GM19455 (cell line): ENCODE data around the gene HOXC10.

ENCODE experiments used
- ATAC-seq: cut with Tn5 transposase; IDR thresholded peaks from one replicate; pipeline ENCODE4 v1.9.1; 2021; ENCODE audit not compliant: unreplicated experiment

HOXC10 gene

DNA sequence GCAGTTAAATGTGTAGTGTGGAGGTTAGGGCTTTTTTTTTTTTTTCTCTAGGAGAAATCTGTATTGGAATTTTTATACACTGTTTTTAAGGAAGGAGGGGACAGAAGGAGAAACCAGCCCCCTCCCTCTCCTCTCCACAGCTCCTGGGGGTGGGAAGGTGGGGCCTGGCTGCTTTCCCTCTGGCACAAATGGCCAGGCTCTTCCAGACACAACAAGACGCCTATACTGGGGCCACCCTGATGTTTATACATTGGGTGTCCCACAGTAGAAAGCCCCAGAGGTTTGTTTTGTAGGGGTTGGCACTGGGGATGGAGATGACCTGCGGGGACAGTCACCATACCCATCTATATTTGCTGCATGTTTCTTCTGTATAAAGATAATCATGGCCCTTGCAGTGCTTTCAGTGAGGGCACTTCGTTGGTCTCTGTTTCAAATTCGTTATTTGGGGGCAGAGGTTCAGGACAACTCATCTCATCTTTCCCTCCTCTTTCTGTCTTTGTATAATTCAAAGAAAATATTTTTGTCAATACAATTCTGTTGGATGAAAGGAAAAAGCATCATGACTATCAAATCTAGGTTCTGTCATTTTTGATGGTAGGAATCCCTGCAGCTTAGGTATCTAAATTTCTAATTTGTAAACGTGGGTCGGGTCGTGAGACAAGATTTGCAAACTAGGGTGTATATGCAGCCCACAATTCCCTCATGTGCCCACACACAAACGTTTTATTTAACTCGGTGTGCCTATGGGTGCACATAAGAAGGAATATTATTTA, 7.9 kb upstream of the HOXC10 start:
- ATAC-seq = no peak

DNA sequence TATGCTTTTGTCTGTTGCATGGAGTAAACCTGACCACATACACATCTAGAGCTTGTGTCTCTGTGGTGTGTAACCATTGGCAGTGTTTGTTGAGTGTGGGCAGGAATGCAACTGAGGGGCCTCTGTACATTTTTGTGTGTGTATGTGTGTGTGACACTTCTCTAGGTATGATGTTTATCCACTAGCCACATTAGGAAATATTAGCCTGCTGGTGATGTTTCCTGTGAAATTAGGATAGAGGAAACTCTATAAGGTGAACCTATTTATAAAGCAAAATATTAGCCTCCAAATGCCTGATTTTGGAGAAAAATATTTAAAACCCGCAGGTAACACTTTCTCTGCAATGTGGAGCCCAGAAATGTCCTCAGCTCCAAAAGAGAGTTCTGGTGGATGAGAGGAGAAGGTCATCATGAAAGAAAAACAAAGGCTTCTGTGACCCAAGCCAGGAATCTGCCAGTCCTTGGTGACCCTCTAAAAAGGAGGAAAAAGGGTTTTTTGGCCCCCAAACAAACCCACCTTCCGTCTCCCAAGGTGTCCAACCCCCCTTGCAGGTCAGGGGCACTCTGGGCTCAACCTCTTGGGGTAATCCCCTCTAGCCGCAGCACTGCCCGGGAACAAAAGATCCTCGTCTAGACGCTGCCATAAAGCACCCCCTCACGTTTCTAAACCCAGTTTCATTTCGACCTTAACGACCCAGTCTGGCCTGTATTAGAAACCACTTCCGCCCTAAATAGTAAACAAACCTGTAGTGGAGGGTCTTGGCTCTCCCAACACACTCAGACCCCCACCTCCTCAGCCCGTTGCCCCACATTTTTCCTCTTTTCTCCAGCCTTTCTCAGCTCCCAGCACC, 7.1 kb upstream of the HOXC10 start:
- ATAC-seq = no peak

DNA sequence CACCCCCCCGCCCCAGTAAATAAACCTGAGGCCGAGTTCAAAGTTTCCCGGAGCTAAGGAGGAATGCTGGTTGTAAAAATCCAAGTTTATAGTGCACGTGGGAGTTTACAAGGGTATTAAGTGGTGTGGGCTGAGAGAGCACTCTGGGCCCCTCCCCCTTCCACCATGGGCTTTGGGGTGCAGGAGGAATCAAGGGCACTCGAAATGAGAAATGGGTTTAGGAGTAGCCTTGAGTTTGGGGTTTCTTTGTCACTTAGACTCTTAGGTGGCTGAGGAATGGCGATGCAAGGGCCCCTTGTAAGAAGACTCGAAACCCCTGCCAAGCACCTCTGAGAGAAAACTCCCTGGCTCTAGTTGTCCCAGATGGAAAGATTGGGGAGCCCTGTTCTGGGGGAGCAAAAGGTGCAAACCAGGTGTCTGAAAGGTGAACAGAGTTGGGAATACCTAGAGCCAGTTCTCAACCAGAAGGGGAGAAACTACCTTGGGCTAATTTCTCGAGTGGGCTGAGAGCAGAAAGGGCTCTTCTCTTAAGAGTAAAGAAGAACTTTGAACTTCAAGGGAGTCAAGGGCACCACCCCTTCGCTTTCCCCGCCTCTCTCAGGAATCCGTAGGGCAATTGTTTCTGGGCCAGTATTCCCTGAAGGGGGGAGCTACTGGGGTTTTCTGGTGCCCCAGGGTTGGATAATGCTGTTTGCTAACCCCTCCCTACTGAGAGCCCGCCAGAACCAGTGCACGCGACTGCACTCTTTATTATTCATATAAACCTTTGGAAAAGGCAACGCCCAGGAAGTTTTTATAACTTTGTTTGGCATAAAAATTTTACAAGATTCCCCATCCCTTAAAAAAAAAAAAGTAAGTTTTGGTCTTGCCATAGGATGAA, 6.2 kb upstream of the HOXC10 start:
- no peak for ATAC-seq

DNA sequence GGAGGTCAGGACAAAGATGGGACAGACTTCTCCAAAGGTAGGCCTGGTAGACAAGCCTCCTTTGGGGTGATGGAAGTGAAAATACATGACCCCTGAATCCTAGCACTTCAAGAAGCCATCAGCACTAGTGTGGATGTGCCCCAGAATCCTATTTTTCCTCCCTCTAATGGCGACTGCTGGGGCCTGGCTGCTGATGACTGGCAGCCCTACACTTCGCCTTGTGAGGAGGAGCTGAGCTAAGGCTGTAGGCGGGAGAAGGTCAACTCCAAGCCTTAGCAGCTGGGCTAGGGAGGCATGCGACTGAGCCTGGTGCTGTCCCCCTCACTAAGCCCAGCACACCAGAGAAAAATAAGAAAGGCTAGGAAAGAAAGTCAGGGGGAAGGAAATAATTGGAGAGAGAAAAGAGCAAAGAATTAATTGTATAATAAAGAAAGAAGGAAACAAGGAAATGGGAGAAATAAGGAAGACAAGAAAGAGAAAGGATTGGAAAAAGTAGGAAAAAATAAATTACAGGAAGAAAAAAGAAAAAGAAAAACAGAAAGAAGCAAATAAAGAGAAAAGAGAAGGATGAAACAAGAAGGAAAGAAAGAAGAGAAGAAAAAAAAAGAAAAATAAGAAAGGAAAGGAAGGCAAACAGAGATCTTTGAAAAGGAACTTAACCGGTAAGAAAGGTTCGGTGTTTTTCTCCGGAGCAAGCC, 4.7 kb upstream of the HOXC10 start:
- ATAC-seq = no peak

DNA sequence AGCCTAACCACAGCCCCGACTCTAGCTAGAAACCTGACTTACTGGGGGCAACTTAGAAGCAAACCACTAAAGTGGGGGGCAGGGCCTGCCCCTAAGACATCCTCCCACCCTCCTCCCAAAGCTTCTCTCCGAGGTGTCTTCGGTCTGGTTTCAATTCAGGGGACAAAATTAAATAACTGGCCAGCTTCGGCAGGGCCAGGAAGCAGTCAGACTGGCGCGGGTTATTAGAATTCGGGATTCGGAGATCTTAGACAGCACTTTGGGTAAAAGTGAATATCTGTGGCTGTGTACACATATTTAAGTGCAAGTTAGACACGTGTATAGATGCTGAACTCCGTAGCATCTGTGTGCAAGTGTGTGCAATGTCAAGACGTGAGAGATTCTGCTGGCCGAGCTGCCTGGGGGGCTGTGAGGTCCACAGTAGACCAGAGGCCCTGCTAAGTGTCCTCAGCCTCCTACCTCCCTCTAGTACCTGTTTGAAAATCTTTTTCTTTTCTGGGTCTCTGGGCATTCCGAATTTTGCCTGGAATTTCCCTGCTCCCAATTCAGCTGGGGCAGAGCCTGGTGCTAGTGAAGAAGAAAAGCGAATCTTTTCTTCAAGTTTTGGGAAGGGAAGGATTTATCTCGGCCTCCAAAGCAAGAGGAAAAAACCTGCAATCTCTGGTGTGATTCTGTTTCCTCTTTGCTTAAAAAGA, 4.0 kb upstream of the HOXC10 start:
- no peak for ATAC-seq

DNA sequence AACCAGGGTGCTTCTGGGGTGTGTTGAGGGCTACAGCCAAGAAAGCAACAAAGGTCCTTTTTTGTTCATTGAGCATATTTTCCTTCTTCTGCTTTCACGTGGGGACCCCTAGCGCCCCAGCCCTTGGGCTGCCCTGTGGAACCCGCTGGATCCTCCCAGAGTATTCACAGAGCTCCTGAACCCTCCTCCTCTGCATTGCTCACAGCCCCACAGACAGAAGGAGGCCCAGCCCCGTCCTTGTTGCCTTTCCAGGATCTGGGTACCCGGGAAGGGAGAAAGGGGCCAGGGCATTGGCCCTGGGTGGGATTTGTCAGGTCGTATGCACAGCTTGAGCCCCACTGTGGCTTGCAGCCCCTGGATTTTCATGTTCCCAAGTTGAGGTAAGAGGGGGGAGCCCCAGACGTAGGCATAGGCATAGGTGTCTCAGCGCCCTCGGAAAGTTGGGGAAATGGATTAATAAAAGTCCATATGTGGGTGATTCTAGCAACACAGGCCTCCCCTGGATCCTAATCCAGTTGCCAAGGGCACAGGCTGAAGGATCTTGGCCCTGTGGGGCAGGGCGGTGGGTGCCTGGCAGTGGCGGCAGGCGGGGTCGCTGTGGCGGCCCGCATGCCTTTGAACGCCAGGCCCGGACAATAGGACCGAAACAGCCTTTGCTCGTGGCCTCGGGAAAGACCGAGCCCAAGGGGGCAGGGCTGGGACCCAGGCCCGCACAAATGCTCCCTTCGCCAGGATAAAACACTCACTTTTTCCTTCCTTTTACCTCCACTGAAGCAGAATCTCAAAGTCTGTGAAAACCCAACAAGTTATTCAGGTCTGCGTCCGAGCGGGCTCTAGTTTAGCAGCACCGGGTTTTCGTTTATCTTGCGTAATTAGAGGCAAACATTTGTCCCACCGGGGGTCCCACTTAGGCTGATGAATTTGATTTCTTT, 3.0 kb upstream of the HOXC10 start:
- ATAC-seq = no peak

DNA sequence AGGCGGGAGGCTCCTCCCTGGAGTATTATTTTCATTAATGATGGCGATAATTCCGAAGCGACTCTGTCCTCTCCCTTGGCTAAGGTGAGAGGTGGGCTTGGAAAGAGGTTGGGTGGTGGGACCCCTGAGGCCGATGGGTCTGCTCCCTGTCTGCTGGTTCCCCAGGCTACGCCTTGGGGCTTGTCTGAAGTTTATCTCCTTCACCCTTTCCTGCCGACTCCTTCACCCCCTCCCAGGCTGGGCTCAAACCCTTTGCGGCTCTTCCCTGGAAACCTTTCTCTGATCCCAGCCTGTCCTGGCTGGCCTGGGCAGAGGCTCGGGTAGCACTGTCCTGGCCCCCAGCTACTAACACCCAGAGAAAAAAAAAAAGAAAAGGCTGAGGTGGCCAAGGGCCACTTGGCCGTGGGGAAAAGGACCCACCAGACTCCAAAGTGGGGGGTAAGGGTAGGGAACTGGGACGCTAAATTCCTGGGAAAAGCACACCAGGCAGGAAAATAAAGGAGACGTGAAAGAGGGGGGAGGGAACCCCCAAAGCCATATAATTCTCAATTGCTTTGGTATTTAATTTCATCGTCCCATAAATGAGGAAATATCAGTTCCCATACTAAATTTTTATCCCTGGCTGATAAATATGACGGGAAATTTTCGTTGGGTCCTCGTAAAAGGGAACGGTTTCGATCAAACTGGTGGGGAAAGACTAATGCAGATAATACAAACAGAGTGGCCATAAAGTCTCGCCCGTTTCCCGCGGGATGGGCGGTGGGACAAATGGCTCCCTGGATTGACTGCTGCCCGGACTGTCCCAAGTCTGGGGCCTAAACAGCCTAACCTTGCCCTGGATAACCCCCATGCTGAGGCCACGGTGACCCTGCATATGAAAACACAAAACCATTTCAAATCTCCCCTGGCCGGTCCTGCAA, 2.0 kb upstream of the HOXC10 start:
- ATAC-seq = no peak

DNA sequence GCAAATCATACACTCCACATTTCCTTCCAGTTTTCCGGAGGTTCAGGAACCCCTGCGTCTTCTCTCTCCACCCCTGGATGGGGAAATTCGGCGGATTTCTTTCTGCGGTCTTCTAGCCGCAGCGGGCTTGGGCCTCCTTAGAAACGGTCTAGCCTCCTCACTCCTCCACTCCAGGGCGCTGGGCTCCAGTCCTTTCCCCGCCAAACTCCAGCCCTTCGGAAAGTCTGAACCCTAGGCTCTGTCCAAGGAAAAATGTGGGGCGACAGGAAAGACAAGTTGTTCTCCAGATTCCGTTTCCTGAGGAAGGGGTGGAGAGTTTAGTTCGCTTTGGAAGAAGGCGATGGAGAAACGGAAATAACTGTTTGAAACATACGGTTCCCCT, 1.4 kb upstream of the HOXC10 start:
- ATAC-seq = no peak

DNA sequence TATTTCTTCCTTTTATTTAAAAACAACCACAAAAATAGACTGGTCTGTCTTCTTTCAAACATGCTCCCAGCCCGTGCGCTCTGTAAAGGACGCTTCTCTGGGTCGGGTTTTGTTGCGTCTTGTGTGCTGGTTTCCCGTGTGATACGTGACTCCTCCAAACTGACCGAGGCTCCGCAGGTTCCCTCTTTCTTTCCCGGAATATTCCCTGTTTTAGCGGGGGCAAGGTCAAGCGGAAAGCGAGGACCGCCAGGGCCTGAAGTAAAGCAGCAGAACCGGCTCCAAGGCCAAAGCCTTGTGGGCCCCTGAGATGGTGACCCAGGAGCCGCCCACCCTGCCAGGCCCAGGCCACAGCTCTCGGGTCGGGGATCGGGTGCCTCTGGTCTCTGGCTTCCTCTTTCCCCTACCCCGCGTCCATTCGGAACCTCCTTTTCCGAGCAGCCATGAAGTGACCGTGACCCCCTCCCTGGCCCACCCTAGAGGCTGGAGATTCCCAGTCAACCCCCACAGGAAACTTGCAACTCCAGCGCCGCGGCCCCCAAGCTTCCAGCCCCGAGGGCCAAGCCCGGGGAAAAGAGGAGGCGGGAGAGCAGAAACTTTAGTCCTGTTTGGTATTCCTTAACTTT, 885 bp upstream of the HOXC10 start:
- no peak for ATAC-seq

DNA sequence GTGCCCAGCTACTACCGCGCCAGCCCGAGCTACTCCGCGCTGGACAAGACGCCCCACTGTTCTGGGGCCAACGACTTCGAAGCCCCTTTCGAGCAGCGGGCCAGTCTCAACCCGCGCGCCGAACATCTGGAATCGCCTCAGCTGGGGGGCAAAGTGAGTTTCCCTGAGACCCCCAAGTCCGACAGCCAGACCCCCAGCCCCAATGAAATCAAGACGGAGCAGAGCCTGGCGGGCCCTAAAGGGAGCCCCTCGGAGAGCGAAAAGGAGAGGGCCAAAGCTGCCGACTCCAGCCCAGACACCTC, 697 bp downstream of the HOXC10 start:
- ATAC-seq = no peak

DNA sequence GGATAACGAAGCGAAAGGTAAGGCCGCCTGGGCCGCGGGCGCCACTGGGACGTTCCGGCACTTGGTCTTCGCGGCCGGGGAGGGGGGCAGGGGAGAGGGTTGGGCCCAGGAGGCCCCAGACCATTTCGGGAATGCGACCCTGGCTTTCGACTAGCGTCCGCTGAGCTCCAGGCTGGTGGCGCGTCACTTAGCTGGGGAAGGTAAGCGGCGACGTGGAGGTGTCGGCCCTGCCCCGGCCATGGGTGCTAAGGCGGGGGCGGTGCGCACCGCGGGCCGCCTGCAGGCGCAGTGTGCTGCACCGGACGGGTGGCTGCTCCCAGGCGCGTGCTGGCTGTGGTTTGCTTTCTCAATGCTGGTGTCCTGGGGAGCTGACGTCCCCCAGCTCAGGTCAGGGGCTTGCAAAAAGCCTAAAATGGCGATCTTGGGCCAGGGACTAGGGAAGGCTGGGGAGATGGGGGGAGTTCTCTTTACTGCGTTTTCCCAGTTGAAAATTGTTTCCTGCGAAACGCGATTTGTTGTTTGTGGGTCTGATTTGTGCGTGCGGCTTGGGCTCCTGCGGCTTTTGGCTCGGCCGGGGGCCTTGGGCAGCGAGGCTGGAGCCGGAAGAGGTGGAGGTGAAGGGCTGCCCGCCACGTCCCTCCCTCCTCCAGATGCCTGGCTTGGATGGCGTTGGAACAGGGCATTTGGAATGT, 1.2 kb downstream of the HOXC10 start:
- no peak for ATAC-seq

DNA sequence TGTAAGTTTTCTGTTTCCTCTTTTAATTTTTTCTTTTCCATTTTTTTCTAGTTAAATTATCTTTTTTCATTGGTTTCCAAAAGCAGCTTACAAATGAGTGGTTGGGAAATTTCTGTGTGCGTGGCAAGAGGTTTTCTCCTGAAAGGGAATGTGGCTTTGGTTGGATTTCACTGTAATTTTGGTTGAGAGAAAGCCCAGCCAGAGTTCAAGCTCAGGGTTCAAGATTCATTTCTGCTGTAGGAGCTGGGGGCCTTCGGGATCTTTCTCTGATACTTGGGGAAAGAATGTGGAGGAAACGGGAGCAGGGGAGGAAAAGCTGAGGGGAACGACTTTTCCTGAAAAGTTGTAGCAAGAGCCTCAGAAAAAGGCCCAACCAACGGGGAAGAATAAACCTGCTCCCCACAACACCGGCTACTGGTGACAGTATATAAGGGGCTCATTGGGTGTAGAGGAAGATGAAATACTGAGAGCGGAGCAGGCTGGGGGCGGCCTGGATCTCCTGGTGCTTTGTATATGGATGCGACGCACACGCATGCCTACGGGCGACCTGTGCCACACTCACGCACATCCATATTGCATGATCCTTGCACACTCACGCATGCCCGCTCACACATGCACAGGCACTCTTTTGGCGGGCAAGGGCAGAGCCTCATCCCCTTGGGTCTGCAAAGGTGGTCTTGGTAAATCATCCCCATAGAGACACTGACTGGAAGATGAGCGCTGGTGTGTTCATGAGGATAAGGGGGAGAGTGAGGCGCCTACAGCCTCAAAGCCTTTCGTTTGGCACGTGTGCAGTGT, 1.9 kb downstream of the HOXC10 start:
- no peak for ATAC-seq

DNA sequence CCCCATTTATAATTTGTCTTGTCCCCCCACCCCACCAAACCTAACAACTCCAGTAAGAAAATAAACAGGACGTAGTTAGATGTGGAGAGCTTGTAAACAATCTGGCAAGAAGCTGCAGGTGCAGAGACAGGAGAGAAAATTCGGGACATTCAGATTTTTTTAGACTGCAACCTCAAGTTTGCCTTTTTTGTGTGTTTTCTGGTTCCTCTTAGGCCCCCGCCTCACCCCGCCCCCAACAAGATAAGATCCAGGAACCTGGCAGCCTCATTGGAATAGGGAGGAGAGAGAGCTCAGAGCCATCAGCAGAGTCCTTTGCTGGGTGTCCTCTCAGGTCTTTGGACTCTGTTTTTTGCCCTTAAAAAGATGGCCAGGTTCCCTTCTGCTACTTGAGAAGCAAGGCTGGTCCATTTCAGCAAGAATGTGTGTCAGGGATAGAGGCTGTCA, 2.9 kb downstream of the HOXC10 start:
- no peak for ATAC-seq

DNA sequence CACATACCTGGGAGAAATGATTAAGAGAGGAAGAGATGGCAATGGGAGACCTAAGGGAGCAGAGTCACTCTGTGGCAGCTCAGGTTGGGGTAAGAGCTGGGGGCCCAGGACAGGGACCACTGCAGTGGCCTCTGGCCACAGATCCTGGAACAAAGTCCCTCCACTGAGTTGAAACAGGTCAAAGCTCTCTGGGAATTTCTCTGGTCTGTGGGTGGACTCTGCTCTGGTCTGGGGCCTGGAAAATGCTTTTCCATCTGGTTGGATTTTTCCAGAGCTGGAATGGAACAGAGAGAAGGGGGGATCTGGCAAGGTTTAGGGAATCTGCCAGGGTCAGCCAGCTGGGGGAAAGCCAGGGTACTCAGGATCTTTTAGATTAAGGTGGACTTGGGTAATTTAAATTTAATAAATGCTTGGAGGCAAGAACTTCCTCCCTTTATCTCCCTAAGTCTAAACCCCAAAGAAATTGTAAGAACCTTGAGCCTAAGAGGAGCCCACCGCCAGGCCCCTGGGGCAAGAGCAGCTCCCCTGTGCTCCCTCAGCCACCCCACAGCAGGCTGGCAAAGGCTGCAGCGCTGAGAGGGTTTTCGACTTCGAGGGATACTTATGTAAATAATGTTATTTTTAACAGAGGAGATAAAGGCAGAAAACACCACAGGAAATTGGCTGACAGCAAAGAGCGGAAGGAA, 3.7 kb downstream of the HOXC10 start:
- ATAC-seq = no peak

DNA sequence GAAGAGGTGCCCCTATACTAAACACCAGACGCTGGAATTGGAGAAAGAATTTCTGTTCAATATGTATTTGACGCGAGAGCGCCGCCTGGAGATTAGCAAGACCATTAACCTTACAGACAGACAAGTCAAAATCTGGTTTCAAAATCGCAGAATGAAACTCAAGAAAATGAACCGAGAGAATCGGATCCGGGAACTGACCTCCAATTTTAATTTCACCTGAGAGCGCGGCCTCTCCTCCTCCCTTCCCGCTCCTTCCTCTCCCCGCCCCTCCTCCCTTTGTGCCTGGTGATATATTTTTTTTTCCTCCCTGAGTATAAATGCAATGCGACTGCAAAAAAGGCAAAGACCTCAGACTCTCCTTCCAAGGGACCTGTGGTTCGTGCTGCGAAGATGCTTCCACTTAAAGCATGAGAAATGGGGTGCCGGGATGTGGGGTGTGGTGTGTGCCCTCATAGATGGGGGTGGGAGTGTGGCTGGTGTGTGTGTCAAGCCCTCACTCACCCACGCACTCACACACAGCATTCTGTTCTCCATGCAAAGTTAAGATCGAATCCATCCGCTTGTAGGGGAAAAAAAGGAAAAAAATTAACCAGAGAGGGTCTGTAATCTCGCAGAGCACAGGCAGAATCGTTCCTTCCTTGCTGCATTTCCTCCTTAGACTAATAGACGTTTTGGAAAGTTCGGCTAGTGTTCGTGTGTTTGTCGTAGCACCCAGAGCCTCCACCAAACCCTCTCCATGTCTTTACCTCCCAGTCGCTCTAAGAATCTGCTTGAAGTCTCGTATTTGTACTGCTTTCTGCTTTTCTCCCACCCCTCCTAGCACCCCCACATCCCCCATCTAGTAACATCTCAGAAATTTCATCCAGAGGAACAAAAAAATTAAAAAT, 4.5 kb downstream of the HOXC10 start:
- ATAC-seq = no peak
